ENCODE data around the gene PXMP4.

PXMP4 gene

DNA sequence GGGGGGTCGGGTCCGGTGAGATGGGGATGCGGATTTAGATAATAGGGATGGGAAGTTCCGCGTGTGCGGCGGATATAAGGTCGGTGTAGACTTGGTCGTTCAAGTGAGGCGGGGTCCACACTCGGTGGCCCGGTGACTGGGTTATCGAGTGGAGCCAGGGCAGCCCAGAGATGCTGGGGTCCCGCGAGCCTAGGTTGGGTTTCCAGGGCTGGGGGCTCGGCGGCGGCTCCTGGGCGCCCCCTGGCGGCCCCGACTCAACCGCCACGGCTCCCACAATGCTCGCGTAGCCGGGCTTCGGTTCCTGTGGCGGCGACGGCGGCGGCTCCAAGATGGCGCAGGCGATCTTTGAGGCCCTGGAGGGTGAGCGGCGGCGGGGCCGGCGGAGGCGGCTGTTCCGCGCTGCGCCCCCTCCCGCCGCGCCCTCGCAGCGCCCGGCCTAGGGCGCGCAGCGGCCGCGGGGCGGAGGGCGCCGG is 11.6 kb upstream of the PXMP4 start, which contains the start of gene ZNF341:
Gene ZNF341 (plus strand): TSS at position 304 of the 473 bp plus-strand sequence. CDS start 26 bp downstream, at position 330.
- peak; percentile 91 for DNase-seq

DNA sequence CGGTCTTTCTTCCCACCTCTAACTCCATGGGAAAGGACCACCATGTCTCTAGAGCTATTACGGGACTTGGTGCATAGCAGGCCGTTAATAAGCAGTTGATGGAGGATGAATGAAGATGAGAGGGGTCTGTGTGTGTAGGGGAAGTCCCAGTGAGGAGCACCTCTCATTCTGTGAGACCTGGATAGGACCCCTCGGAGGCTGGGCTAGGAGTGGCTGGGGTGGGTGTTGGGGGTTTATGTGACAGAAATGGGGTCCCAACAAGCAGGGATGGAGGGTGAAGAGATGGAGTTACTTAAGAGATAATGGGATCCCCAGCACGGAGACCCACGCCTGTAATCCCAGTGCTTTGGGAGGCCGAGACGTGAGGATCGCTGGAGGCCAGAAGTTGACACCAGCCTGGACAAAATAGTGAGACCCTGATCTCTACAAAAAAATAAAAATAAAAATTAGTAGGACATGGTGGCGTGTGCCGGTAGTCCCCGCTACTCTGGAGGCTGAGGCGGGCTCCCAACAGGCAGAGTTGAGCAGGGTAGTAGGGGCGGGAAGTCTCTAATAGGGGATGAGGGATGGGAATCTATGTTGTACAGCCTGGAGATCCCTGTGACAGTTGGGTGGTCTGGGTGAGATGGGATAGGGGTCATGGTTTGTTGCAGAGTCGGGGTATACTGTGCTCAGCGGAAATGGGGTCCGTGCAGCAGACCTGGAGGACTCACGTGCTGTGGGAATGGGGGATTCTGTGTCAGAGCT is 11.0 kb upstream of the PXMP4 start:
- DNase-seq, result no peak

DNA sequence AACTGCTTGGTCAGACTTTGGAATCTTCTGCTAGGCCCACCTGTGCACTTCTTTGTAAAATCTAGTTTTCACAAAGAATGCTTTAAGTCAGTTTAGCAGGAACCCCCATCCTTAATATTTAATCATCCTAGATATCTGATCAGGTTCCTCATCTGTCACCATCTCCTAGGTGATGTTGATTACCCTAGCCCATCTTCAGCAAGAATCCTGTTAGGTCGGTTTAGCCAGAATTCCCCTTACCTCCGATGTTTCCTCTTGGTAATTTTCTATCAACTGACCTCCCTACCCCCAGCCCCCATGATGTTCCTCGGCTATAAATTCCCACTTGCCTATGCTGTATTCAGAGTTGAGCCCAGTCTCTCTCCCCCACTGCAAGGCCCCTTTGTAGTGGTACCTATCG is 9.0 kb upstream of the PXMP4 start:
- DNase-seq, result no peak

DNA sequence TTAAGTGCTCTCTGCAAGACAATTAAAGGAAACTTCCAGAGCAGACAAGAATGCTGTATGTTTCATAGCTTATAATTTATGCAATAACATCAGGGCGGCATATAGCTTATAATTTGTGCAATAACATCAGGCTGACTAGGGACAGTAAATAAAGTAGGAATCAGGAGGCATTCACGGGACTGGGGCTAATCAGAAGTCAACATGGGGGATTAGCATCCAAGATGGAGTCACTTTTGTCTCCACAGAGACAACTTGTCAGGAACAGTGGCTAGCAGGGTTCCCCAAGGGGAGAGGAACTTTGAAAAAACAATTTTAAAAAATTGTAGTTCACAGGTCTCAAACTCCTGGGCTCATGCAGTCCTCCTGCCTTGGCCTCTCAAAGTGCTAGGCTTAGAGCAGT is 8.4 kb upstream of the PXMP4 start:
- DNase-seq, result no peak

DNA sequence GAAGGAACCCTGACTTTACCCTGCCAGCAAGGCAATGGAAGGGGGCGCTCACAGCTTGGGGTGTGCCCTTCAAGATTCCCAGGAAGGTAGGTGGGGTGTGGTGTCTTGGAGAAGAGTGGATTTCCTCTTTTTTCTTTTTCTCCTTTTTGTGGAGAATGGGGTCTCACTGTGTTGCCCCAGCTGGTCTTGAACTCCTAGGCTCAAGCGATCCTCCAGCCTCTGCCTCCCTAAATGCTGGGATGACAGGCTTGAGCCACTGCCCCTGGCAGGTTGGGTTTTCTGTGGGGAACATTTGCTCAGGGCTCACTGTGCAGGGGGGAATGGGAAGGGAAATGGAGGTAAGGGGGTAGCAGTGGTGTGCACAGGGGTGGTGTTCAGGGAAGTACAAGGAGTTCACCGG is 7.7 kb upstream of the PXMP4 start:
- DNase-seq, result no peak

DNA sequence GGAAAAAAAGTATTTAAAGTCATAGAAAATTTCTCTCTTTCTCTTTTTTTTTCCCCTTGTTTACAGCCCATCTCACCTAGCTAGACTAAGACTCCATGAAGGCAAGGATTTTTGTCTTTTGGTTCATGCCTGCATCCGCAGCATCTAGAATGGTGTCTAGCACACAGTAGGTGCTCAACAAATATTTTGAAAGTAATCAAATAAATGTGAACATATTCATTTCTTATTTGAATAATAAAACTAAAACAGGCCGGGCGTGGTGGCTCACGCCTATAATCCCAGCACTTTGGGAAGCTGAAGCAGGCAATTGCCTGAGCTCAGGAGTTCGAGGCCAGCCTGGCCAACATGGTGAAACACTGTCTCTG is 7.0 kb upstream of the PXMP4 start:
- no peak for DNase-seq

DNA sequence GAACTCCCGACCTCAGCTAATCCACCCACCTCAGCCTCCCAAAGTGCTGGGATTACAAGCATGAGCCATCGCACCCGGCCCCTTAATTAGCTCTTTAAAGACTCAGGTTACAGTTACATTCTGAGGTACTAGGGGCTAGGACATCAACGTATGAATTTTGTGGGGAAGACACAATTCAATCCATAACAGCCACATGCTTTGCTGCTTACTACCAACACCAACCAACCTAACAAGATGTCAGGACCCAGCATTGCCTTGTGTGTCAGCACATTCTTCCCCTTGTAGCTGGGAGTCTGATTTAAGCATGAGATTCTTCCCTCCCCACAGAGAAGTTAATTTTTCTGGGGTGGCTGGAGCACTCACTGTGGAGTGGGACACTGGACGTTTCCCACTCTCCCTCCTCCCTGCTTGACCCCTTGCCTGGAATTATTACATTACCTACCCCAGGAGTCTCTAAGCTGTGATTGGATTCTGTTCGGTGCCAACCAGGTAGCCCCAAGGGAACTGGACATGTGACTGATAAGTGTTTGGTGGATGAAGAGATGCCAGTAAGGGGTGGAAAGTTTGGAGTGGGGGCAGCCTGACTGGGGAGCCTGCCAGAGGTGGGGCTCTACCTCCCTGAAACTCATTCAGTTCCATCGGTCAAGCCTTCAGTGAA is 5.6 kb upstream of the PXMP4 start:
- no peak for DNase-seq

DNA sequence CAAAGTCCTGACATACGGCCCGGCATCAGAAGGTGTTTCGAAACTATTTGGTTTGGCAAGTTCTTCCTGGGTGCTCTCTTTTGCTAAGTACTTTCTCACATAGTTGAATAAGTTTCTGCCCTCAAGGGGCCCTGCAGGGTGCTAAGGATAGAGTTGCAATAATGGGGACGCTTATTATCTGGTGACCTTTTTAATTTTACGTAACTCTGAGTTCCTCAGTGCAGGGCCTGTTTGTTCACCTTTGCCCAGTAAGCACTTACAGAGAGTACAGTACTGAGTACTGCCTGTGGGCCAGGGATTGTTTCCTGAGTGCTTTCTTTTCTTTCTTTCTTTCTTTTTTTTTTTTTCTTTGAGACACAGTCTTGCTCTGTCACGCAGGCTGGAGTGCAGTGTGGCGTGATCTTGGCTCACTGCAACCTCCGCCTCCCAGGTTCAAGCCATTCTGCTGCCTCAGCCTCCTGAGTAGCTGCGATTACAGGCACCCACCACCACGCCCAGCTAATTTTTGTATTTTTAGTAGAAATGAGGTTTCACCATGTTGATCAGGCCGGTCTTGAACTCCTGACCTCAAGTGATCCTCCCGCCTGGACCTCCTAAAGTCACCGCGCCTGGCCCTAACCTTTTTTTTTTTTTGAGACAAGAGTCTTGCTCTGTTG is 4.5 kb upstream of the PXMP4 start:
- no peak for DNase-seq

DNA sequence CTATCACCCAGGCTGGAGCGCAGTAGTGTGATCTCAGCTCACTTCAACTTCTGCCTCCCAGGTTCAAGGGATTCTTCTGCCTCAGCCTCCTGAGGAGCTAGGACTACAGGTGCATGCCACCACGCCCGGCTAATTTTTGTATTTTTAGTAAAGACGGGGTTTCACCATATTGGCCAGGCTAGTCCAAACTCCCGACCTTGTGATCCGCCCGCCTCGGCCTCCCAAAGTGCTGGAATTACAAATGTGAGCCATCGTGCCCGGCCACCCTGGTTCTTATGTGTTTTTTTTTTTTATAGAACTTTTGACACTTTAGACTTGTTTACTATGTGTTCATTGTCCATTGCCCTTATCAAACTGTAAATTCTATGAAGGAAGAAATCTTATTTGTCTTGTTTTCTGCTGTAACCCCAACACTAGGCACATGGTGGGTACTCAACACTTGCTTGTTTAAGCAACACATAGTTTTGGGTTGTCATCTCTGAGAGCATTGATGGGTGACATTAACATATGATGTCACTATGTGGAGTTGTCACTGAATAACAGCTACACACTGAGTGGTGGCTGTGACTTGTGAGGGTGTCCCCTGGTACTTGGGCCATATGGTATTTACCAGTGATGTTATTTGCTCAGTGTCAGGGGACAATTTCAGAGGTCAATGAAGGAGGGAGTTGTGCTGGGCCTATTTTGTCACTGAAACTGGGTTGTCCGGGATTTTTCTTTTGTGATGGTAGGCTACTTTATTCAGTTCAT is 1.5 kb upstream of the PXMP4 start:
- no peak for DNase-seq

DNA sequence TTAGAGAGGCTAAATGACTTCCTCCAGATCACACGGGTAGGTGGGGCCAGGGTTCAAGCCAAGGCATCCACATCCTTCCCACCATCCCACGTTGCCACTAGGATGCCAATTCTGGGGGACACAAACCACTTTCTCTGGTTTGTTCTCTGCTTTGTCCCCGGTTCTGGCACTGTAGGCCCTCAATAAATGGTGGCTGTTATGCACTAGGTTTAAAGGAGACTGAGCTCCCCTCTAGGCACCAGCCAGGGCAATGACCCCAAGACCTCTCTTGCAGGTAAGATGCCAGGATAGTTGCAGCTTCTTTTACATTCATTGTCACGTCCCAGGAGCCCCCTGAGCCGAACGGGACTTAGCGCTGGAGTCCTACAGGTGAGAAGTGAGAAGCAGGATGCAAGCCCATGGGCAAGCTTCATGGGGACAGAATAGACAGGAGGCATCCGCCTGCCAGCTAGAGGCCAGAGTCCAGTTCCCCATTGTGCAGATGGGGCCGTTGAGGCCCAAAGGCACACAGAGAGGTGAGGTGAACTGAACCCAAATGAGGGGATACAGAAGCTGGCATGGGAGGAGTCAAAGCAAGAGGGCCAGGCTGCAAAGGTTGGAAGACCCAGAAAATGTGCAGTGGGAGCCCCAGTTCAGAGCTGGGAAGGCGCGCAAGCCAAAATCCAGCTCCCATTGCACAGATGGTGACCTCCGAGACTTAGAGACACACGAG is 677 bp downstream of the PXMP4 start:
- no peak for DNase-seq

DNA sequence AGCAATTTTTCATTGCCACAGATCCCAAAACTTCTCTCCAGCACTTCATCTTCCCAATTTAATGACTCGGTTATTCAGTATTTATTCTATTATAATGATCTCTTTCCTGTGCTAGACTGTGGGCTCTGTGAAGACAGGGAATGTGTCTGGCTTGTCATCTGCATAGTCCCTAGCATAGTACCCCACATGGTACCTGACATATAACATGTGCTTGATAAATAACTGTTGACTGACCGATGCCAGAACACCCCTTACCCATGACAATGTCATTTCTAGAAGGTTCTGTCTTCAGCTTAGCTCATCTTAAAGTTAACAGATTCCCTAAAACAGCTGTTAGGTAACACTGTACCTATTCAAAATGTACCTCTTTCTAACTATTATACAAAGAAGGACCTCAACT is 3.6 kb downstream of the PXMP4 start:
- DNase-seq, result no peak

DNA sequence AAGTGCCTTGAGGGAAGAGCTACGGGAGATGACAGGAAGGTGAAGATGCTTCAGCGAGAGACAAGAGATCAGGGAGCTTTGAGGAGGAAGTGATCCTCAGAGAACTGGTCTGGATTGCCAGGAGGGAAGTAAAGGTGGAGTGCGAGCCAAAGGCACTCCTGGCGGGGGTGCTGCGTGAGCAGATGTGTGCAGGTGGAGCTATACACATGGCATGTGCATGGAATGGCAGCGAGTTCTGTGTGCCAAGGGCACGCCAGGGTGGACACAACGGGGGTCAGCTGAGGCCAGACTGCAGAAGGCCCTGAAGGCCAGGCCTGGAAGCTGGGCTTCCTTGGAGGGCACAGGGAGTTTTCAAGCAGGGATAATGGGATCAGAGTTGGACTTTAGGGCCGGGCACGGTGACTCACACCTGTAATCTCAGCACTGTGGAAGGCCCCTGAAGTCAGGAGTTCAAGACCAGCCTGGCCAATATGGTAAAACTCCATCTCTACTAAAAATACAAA is 6.2 kb downstream of the PXMP4 start:
- no peak for DNase-seq

DNA sequence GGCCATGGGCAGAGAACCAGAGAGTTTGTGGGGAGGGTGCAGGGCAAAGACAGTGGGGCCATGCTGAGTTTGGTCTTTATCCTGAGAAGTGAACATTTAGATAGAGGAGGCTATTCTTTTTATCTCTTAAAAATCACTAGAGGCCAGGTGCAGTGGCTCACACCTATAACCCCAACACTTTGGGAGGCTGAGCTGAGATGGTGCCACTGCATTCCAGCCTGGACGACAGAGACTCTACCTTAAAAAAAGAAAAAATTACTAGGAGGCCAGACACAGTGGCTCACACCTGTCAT is 8.7 kb downstream of the PXMP4 start:
- DNase-seq, result no peak

DNA sequence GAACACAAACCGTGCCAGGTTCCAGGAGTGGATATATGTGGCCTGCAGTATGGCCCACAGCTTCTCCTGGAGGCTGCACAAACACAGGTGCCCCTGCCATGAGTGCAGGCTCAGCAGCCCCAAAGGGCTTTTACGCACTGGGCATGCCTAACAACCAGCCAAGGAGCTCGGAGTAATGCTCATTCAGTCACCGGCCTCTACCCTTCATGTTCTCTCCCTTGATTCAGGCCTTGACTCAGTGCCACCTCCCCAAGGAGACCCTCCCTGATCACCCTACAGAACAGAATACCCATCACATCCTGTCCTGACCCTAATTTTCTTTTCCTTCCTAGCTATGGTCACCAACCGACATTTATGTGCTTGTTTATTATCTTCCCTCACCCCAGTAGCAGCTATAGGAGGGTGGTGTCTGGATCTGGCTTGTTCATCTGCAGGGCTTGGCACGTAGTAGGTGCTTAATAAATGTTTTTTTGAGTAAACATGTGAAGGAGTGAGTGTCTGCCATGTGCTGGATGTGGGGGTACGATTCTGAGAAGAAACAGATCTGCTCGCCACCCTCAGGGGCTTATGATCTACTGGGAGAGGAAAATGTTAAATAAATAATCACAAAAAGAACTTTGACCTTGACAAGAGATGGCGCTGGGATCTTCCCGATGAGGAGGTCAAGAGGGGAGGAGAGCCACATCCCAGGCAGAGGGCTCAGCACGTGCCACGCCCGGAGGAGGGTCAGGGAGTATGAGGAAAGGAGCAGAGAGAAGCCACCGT is 9.2 kb downstream of the PXMP4 start:
- no peak for DNase-seq

DNA sequence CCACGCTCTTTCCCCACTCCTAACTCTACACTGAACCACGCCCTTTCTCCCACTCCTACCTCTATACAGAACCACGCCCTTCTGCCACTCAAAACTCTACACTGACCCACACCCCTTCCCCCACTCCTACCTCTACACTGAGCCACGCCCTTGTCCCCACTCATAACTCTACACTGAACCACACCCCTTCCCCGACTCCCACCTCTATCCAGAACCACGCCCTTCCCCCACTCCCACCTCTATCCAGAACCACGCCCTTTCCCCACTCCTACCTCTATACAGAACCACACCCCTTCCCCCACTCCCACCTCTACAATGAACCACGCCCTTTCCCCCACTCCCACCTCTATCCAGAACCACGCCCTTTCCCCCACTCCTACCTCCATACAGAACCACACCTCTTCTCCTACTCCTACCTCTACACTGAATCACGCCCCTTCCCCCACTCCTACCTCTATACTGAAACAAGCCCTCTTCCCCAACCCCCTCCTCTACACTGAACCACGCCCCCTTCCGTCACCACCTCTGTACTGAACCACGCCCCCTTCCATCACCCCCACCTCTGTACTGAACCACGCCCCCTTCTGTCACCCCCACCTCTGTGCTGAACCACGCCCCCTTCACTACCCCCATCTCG is 10.1 kb downstream of the PXMP4 start:
- no peak for DNase-seq

DNA sequence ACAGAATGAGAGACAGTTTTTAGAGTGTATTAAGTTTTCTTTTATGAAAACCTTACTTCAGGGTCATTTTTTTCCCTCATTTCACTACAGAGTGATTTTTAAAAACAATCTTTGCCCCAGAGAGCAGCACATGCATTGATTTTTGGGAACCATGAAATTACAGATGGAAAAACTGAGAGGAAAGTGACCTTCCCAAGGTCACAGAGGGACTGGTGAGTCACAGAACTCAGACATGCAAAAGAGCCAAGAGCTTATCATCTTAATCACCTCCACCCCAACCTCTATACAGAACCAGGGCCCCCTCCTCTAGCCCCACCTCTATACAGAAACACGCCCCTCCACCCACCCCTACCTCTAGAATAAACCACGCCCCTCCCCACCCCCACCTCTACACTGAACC is 10.7 kb downstream of the PXMP4 start:
- DNase-seq, result no peak

DNA sequence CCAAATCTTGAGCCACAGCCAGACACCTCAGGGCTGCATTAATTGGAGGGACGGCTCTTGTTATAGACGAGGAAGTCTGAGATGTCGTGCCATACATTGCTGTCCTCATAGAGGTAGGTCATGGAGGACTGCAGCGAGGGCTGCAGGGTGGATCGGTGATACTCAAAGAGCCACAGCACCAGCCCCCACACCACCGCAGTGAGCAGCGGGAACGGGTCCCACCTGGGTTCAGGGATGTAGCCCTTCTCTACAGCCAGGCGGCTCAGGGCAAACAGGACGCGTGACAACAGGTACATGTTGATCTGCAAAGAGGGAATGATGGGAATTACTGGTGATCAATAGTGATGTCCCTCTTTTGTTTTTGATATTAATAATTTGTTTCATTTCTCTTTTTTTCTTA is 12.4 kb downstream of the PXMP4 start:
- DNase-seq, result no peak

DNA sequence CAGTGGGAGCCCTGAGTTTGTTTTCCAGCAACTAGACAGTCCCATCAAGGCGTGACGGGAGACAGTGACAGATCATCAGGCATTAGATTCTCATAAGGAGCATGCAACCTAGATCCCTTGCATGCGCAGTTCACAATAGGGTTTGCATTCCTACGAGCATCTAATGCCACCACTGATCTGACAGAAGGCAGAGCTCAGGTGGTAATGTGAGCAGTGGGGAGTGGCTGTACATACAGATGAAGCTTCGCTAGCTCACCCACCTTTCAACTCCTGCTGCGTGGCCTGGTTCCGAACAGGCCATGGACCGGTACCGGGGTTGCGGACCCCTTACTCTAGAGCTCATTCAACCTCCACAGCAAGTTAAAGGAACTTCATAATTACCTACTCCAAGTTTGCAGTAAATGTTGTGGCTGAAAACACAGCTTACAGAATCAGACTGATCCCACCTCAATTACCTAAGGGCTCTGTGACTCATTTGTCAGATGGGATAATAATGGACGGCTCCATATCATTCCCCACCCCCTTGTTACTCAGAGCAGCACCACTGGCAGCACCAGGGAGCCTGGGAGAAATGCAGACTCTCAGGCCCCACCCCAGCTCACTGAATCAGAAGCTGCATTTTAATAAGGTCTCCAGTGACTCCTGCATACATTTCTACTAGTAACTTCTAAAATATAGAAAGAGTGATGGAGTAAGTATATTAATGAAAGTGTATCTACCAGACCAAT is 15.7 kb downstream of the PXMP4 start:
- no peak for DNase-seq

DNA sequence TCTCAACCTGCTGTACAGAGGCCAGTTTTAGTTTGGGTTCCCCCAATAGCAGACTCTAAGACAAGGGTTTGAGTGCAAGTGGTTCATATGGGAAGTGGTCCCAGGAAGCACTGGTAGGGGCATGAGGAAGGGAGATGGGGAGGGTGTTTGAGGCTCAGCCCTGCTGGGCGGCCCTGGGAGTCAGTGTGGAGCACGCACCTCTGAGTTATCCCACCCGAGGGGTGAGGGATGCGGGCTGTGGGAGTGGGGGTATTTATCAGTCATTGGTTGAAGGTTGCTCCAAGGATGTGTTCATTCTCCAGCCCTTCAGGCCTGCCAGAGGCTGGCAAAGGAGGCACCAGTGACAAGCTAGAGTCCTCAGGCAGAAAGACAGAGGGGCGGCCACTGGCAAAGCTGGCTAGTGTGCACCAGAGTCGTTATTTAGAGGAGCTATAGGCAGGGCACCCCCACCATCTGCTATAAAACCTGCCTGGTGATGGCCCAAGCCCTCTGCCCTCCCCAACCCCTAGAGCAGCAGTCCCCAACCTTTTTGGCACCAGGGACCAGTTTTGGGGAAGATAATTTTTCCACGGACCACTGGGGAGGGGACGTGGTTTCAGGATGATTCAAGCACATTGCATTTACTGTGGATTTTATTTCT is 16.5 kb downstream of the PXMP4 start:
- DNase-seq, result no peak

DNA sequence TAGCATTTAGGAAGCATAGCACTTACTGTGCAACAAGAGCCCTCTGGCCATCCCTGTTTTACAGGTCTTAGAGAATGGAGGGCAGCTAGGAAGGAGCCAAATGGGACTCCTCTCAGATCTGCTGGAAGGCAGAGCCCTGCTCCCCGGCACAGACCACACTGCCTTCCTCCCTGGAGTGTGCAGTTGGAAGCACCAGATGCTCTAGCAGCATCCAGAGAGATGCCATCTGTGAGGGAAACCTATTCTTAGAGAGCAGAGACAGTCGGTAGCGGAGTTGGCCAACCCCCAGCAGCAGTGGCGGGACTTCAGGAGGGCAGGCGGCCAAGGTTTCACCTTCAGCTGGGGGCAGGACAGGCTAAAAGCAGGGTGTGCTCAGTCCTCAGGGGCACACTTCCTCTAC is 17.2 kb downstream of the PXMP4 start:
- no peak for DNase-seq

Data from fibroblast of skin of scalp (primary cell).